ENCODE results near the gene BBS4.

Gene BBS4

DNA sequence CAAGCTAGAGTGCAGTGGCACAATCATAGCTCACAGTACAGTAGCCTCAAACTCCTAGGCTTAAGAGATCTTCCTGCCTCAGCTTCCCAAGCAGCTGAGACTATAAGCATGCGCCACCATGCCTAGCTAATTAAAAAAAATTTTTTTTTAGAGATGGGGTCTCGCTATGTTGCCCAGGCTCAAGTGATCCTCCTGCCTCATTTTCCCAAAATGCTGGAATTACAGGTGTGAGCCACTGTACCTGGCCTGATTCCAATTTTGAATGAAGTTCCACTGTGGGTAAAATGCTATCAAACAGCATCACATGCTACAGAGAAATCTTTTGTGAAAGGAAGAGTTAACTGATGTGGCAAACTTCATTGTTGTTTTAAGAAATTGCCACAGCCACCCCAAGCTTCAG is 80.0 kb downstream of the BBS4 start:
- no peak for DNase-seq

DNA sequence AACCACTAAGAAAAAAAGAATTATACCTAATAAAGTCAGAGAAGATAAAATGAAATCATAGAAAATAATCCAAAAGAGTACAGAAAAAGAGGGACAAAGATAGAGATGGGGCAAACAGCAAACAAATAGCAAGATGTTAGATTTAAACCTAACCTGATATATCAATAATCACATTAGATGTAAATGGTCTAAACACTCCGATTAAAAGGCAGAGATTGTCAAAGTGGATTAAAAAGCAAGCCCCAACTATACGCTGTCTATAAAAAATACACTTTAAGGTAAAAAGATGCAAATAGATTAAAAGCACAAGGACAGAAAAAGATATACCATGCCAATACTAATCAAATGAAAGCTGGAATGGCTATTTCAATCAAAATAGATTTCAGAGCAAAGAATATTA is 80.8 kb downstream of the BBS4 start:
- no peak for DNase-seq

GRCh38 chr15:72770673-72771328 is 84.8 kb downstream of the BBS4 start:
- DNase-seq = no peak

- no peak for DNase-seq
These were observed 85.3 kb downstream of the BBS4 start for GRCh38 chr15:72771329-72771725.

GRCh38 chr15:72774696-72775383 is 88.8 kb downstream of the BBS4 start:
- DNase-seq = no peak

DNA sequence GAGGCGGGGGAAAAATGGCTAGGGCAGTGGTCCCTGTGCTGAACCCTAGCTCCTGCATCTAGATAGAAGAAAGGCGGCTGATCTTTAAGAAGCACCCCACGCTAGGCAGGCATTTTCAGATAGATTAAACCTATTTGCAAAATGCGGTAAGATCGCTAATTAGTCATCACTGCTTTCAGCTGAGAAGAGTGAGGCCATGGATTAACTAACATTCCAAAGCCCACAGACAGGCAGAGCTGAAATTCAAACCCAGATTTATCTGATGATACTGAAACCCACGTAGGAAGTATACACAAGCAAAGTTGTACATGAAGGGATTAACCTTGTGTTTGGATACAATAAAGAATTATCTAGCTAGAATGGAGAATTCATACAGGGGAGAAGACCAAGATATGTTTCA is 92.8 kb downstream of the BBS4 start:
- DNase-seq = no peak

GRCh38 chr15:72781631-72782030 is 95.6 kb downstream of the BBS4 start:
- DNase-seq = no peak

DNA sequence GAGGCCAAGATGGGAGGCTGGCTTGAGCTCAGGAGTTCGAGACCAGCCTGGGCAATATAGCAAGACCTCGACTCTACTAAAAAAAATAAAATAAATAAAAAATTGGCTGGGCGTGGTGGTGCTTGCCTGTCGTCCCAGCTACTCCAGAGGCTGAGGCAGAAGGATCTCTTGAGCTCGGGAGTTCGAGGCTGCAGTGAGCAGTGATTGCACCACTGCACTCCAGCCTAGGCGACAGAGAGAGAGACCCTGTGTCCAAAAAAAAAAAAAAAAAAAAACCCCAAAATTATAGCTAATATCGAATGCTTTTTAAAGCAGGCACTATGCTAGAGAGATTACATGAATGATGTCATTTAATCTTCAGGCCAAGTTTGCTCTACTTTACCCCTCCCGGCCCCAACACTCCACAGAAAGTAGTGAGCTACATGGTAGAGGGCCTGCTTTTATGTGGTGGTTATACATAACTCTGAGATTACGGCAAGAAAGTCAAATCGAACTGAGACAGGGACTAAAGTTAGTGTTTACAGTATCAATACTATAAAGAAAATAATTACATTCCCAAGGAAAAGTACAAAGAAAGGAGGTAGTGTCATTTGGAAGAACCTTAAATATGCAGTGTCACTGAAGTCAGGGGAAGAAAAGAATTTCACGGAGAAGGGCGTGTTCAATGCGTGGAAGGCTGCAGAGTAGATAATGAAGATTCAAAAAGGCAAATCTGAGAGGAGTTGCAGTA is 96.4 kb downstream of the BBS4 start:
- no peak for DNase-seq

DNA sequence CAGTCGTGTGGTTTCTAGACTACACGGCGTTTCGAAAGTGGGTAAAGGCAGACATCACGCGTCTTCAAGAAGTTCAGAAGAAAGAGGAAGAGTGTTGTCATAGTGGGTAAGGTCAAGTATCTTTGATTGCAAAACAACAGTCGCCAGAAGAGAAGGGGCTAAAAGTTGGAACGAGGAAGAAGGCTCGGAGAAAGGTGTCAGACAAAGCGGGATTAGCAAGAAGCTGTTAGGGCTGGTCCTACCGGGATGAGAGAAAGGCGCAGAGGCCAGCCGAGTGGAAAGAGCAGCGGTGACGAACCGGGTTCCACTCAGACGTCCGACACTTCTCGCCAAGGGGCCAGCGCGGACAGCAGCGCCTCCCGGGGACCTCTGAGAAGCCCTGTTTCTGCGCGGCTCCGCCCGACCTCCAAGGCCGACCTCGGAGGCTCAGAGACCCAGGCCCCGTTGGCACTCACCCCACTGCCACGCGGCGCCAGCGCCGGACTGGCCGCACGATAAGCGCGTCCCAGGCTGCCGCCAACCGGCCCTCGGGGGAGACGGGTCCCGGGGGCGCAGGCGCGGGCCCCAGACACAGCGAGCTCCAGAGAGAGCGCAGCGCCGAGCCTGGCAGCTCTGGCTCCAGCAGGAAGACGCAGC is 97.1 kb downstream of the BBS4 start:
- DNase-seq = no peak

DNA sequence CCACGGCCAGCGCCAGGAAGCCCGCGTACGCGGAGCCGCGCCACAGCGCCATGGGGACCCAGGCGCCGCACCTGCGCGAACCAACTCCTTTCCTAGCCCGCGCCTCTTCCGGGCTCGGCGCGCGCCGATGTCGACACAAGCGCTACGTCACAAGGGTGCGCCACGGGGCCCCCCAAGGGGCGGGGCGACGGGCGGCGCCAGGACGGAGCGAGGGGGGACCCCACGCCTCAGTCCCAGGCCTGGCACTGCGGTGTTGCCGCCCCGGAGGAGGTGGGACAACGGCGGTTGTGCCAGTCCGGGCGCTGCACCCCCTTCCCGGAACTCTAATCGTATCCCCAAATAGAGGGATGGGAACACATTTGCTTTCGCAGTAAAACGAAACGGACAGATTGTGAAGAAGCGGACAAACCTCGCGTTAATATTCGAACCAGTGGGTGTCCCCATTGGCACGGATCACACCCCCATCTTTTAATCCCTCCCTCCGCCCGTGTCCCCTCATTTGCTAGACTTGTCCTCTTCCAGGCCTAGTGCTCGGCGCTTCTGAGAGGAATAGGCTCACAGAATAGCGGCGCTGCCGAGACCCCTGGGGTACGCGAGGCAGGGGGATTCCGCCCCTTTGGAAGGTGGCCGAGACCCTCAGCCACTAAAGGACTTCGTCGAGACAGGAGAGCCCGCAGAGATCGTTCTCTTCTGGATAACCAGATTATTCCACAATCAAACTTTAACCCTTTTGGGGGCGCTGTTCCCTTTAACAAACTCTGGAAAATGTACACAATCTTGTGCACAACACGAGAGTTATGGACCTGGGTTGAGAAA is 97.8 kb downstream of the BBS4 start, which contains the start of gene ADPGK:
ADPGK (minus strand) TSS at position 119 of the 816 bp plus-strand sequence; CDS start at position 52, 67 bp downstream.
- DNase-seq = peak; percentile 94

- DNase-seq = no peak
These were observed 98.5 kb downstream of the BBS4 start for GRCh38 chr15:72784456-72784876.

GRCh38 chr15:72785432-72785831 is 99.4 kb downstream of the BBS4 start:
- peak; percentile 34 for DNase-seq

- no peak for DNase-seq
These were observed 99.8 kb downstream of the BBS4 start for GRCh38 chr15:72785841-72786240.

DNA sequence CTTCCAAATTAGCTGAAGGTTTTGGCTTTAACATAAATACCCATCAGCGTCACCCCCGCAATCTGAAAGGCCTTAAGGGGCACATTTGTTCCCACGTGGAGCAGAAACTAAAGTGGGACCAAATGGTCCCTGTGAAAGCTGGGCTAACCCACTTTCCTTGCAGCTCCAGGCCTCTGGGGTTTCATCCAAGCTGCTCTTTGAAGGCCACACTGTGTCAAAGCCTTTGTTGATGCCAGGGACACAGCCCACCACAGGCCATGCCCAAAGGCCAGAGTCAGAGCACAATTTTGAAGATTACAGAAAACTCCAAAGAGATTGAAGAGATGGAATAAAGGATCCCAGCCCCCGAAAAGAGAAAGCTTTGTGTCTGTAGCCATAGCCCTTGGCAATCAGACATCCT is 100.2 kb downstream of the BBS4 start:
- no peak for DNase-seq

DNA sequence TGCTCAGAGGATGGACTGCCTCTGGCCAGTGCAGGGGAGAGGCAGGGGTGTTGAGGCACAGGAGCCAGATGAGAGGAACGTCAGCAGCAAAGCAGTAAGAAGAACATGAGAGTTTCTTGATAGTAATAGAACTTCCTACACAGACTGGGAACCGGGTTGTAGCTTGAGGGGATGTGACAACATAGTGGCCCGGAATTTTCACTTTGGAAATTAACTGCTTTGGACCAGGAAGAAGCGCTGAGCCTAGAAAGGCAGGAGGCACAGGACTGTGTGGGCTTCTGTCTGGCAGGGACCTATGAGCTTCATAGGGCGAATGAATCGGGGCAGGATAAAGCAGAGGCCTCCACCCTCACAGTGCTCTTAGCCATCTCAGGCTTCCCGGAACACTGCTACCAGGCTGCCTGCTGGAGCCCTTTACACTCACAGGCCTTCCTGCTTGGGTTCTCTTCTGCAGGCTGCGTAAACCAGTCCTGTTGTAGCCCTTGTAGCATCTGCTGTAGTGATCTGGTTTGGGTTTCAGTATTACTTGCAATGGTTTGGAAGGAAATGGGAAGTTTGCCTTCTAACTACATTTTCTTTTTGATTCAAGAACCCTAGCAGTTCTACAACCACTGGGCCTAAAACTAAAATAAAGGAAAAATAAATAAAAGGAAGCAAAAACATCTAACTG is 100.8 kb downstream of the BBS4 start:
- DNase-seq = no peak

GRCh38 chr15:72787526-72787925 is 101.5 kb downstream of the BBS4 start:
- DNase-seq = no peak

Data from activated CD8-positive, alpha-beta memory T cell treated with anti-CD3 and anti-CD28 coated beads, Interleukin-2, amount 50 U/mL, for 4 hours (primary cell).